Skeletal muscle tissue (tissue), 4 donors: ENCODE measurements around the gene EIF3M. TPM values are rescaled to one million over a fixed set of nuclear protein-coding genes. Genes with fewer than 3 reads are reported as not detected.

Experiments
- H3K27ac ChIP-seq: one replicate; pipeline ENCODE4 v1.7.0; 2013; ENCODE audit warnings: mild to moderate bottlenecking, low read depth, low read length, inconsistent platforms
- H3K27me3 ChIP-seq, 3 donors: one replicate each; pipeline ENCODE4 v1.7.0; 2013; ENCODE audit warnings: low read length in 3 of 3; ENCODE audit not compliant: control insufficient read depth in 3 of 3, insufficient read depth in 3 of 3
- H3K36me3 ChIP-seq, 3 donors: one replicate each; pipeline ENCODE4 v1.7.0; 2013; ENCODE audit warnings: low read length in 3 of 3; ENCODE audit not compliant: control insufficient read depth in 3 of 3, insufficient read depth in 3 of 3
- H3K4me1 ChIP-seq, 3 donors: one replicate each; pipeline ENCODE4 v1.7.0; 2013; ENCODE audit warnings: low read length in 3 of 3, mild to moderate bottlenecking in 3 of 3; ENCODE audit not compliant: control insufficient read depth in 3 of 3, insufficient read depth in 3 of 3
- H3K4me3 ChIP-seq, 3 donors: one replicate each; pipeline ENCODE4 v1.7.0; 2013; ENCODE audit warnings: low read length in 3 of 3
- H3K9ac ChIP-seq, 3 donors: one replicate each; pipeline ENCODE4 v1.7.0; 2013; ENCODE audit warnings: low read length in 3 of 3, mild to moderate bottlenecking in 3 of 3, moderate library complexity in 2 of 3, low read depth in 1 of 3
- H3K9me3 ChIP-seq, 3 donors: one replicate each; pipeline ENCODE4 v1.7.0; 2013; ENCODE audit warnings: low read length in 3 of 3; ENCODE audit not compliant: control insufficient read depth in 3 of 3
- total RNA-seq: library from RNA; depleted of rRNA; stranded (reverse); fragments of >200 nt; gene quantifications from one replicate; pipeline ENCODE4 v1.2.3, GENCODE V29; 2014
- donor health status: Osteomylitis.

Gene EIF3M
- total RNA-seq, 1 donor from 2014 or later, result 154 TPM

DNA sequence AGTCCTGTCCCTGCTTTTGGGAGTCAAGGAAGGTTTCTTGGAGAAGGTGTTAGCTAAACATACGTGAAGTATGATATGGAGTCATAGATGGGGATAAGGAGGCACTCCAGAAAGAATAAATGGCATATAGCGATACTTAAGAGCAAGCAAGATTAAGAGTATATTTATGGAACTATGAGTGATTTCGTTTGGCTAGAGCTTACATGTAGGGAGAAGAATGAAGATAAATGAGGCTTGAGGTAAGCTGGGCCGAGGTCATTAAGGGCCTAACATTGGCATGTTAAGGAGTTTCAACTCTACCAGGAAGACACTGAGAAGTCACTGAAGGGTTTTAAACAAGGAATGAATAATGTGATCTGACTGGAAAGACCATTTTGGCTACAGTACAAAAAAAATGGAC, 33.3 kb downstream of the EIF3M start:
- no peak overlapping the region for H3K4me3 ChIP-seq
- no peak overlapping the region for H3K27ac ChIP-seq
- no peak overlapping the region for H3K9ac ChIP-seq
- H3K36me3 ChIP-seq, result no peaks in the 10 kb centered on the region
- no peaks in the 10 kb centered on the region for H3K27me3 ChIP-seq
- no peaks in the 10 kb centered on the region for H3K9me3 ChIP-seq
- H3K4me1 ChIP-seq, result no peaks in the 10 kb centered on the region

DNA sequence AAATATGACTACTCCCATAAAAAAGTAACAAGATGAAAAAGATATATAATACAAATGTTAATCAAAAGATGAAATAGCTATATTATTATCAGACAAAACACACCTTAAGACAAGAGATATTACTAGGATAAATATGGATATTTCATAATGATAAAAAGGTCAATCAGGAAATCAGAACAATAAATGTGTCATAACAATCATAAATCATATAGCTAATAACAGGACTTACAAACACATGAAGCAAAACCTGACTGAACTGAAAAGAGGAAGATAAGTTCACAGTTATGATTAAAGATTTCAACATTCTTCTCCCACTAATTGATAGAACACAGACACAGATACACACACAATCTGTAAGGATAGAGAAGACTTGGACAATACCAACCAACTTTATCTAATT, 47.2 kb downstream of the EIF3M start:
- no peak overlapping the region for H3K9ac ChIP-seq
- H3K9me3 ChIP-seq, result no peaks in the 10 kb centered on the region
- no peaks in the 10 kb centered on the region for H3K36me3 ChIP-seq
- no peaks in the 10 kb centered on the region for H3K4me1 ChIP-seq
- no peaks in the 10 kb centered on the region for H3K27me3 ChIP-seq
- no peak overlapping the region for H3K4me3 ChIP-seq
- H3K27ac ChIP-seq, result no peak overlapping the region

DNA sequence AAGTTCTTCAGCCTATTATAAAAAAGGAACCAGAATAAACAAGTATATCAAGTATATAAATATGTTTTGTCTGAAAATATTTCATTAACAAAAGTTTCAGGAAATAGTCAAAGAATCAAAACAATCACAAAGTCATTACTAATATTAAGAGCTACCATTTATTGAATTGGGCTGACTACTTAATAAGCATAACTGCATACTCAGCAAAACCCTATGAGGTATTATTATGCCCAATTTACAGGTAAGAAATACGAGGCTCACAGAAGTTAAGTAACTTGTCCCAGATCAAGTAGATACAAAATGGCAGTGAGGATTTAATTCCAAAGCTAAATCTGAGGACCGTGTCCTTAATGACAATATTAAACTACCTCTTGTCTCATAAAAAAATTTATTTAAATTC, 52.2 kb downstream of the EIF3M start:
- Histone ChIP-seq H3K4me3 (no peak overlapping the region), H3K27me3 (no peaks in the 10 kb centered on the region), H3K4me1 (no peaks in the 10 kb centered on the region), H3K27ac (no peak overlapping the region), H3K36me3 (no peaks in the 10 kb centered on the region), H3K9ac (no peak overlapping the region), H3K9me3 (no peaks in the 10 kb centered on the region)

DNA sequence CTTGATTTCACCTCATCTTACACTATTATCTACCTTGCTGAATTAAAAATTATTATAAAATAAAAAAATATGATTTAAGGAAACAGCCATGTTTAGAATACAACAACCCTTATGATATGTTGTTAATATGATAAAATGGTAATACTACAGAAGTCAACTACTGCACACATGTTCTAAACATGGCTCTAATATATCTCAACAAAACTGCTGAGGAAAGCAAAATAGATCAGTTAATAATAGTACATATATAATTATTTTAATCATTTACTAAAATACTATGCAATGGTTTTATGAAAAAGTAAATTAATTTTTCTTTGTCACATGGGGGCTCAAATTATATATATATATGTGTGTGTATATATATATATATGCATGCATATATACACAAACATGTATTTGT, 57.7 kb downstream of the EIF3M start:
- H3K4me1 ChIP-seq, result no peaks in the 10 kb centered on the region
- H3K27ac ChIP-seq, result no peak overlapping the region
- H3K36me3 ChIP-seq, result no peaks in the 10 kb centered on the region
- H3K27me3 ChIP-seq, result no peaks in the 10 kb centered on the region
- H3K4me3 ChIP-seq, result no peak overlapping the region
- no peaks in the 10 kb centered on the region for H3K9me3 ChIP-seq
- no peak overlapping the region for H3K9ac ChIP-seq

DNA sequence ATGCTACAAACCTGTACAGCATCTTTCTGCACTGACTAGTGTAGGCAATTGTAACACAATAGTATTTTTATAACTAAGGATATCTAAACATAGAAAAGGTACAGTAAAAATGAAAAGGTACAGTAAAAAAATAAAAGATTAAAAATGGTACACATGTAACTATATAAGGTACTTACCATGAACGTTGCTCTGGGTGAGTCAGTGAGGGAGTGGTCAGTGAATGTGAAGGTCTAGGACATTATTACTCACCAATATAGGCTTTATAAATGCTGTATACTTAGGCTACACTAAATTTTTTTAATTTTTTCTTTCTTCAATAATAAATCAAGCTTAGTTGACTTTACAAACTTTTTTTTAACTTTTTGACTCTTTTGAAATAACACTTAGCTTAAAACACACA, 59.9 kb downstream of the EIF3M start:
- H3K27me3 ChIP-seq, result no peaks in the 10 kb centered on the region
- no peaks in the 10 kb centered on the region for H3K4me1 ChIP-seq
- H3K27ac ChIP-seq, result no peak overlapping the region
- H3K9ac ChIP-seq, result no peak overlapping the region
- H3K9me3 ChIP-seq, result no peaks in the 10 kb centered on the region
- H3K36me3 ChIP-seq, result no peaks in the 10 kb centered on the region
- no peak overlapping the region for H3K4me3 ChIP-seq

Other genes starting within 250 kb of the EIF3M start
- gene WT1, start 148.3 kb upstream of the EIF3M start, total RNA-seq, result not detected
- not detected for gene CCDC73, start 210.8 kb downstream of the EIF3M start, total RNA-seq
- under 0.01 TPM for gene PRRG4, start 246.1 kb downstream of the EIF3M start, total RNA-seq